ENCODE measurements around the gene ETV3L.

- TF ChIP-seq MAFK (IDR thresholded peaks at IDR 0.05; ENCODE audit: low read depth, low read length) (no peak), RFX5 (IDR thresholded peaks at IDR 0.05; ENCODE audit: borderline replicate concordance, low read depth, low read length) (no peak)
Observed at GRCh38 chr1:157103268-157103667, 3.7 kb upstream of the ETV3L start.
